ENCODE data around the gene ECE2. TPM values are rescaled to one million over a fixed set of nuclear protein-coding genes. Genes with fewer than 3 reads are reported as not detected.
A peak's percentile ranks its signal among the peaks of the same experiment; 100 is the strongest.

Gene ECE2
- total RNA-seq, 1 experiment from 2014 or later, result not detected

DNA sequence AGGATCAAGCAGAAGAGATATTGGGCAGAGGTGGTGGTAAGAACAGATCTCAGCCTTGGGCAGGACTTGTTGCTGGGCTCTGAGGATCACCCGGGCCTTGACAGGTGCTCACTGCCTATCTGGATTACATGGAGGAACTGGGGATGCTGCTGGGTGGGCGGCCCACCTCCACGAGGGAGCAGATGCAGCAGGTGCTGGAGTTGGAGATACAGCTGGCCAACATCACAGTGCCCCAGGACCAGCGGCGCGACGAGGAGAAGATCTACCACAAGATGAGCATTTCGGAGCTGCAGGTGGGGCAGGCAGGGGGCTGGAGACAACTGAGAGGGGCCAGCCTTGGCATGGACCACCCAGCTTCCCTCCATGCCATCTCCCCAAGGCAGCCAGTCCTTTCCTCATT, 7.9 kb downstream of the ECE2 start:
- Mint-ChIP-seq H3K4me3 (ENCODE audit: unreplicated experiment) (no peak overlapping the region), H3K27ac (ENCODE audit: low read depth, unreplicated experiment) (no peak overlapping the region), H3K4me1 (ENCODE audit: insufficient read depth, unreplicated experiment) (no peaks in the 10 kb centered on the region), H3K27me3 (ENCODE audit: insufficient read depth, unreplicated experiment) (peaks cover 19% of the 10 kb centered on the region), H3K36me3 (ENCODE audit: insufficient read depth, unreplicated experiment) (no peaks in the 10 kb centered on the region), H3K9me3 (ENCODE audit: unreplicated experiment) (no peaks in the 10 kb centered on the region)
- TF ChIP-seq, protein P1, sequence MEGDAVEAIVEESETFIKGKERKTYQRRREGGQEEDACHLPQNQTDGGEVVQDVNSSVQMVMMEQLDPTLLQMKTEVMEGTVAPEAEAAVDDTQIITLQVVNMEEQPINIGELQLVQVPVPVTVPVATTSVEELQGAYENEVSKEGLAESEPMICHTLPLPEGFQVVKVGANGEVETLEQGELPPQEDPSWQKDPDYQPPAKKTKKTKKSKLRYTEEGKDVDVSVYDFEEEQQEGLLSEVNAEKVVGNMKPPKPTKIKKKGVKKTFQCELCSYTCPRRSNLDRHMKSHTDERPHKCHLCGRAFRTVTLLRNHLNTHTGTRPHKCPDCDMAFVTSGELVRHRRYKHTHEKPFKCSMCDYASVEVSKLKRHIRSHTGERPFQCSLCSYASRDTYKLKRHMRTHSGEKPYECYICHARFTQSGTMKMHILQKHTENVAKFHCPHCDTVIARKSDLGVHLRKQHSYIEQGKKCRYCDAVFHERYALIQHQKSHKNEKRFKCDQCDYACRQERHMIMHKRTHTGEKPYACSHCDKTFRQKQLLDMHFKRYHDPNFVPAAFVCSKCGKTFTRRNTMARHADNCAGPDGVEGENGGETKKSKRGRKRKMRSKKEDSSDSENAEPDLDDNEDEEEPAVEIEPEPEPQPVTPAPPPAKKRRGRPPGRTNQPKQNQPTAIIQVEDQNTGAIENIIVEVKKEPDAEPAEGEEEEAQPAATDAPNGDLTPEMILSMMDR (IDR thresholded peaks at IDR 0.05; ENCODE audit: unreplicated experiment), result no peak
- intact Hi-C loops (cut with micrococcal nuclease), result loop anchor here (10.0 kb wide), 1 partner anchor 819 kb away; no protein-coding TSS in a partner anchor
- DNase-seq (ENCODE audit: unreplicated experiment), result no peak
- CTCF ChIA-PET, result interaction anchor here (0.7 kb wide), 1 partner anchor 138 kb away, joined by 3 read pairs; no protein-coding TSS in a partner anchor
- no TSS peak for BruUV-seq (replicated peaks)
- POLR2A ChIA-PET, result interaction anchor here (0.6 kb wide), 1 partner anchor 307 kb away, joined by 3 read pairs; no protein-coding TSS in a partner anchor

DNA sequence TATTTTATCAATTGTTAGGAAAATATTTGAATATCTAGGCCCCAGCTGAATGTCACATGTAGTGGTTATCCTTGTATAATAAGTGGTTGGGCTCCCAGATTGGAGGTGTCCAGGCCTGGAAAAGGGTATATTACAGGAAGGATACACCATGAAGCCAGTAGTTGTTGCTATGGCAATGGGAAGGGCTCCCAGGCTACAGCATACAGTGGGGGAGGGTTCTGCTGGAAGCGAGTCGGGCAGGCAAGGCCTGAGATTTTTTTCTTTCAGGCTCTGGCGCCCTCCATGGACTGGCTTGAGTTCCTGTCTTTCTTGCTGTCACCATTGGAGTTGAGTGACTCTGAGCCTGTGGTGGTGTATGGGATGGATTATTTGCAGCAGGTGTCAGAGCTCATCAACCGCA, 8.9 kb downstream of the ECE2 start:
- H3K9me3 Mint-ChIP-seq (ENCODE audit: unreplicated experiment), result no peaks in the 10 kb centered on the region
- TF ChIP-seq, protein P1 (IDR thresholded peaks at IDR 0.05; ENCODE audit: unreplicated experiment), result peak; percentile 42
- H3K27me3 Mint-ChIP-seq (ENCODE audit: insufficient read depth, unreplicated experiment), result peaks cover 14% of the 10 kb centered on the region
- no TSS peak for BruUV-seq (replicated peaks)
- intact Hi-C loops (cut with micrococcal nuclease), result loop anchor here (5.0 to 10.0 kb wide), 2 partner anchors 32 to 820 kb away; no protein-coding TSS in a partner anchor
- CTCF ChIA-PET, result interaction anchor here (0.6 to 1.3 kb wide), 3 partner anchors 18 to 340 kb away, joined by 3 to 4 read pairs (median 3); no protein-coding TSS in a partner anchor
- H3K4me3 Mint-ChIP-seq (ENCODE audit: unreplicated experiment), result no peak overlapping the region
- H3K4me1 Mint-ChIP-seq (ENCODE audit: insufficient read depth, unreplicated experiment), result no peaks in the 10 kb centered on the region
- peak; percentile 72 for DNase-seq (ENCODE audit: unreplicated experiment)
- POLR2A ChIA-PET, result no interaction called here
- H3K36me3 Mint-ChIP-seq (ENCODE audit: insufficient read depth, unreplicated experiment), result no peaks in the 10 kb centered on the region
- H3K27ac Mint-ChIP-seq (ENCODE audit: low read depth, unreplicated experiment), result no peak overlapping the region

DNA sequence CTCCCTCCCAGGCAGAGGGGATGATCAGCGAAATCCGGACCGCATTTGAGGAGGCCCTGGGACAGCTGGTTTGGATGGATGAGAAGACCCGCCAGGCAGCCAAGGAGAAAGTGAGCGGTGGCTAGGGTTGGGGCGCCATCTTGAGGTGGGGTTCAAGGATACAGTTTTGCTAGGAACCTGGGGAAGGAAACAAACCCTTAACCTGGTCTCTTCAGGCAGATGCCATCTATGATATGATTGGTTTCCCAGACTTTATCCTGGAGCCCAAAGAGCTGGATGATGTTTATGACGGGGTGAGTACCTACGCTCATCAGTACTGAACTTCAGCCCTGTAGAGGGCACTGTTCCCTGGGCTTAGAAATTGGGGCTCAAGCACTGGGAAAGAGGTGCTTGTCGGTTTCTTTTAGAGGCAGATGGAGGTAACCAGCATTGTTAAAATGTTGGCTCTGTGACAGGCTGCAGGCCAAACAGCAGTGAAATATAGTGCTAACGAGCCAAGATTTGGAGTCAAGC, 13.7 kb downstream of the ECE2 start:
- peak; percentile 73 for DNase-seq (ENCODE audit: unreplicated experiment)
- TF ChIP-seq, protein P1 (IDR thresholded peaks at IDR 0.05; ENCODE audit: unreplicated experiment), result peak; percentile 70
- Mint-ChIP-seq H3K27ac (ENCODE audit: low read depth, unreplicated experiment) (no peak overlapping the region), H3K9me3 (ENCODE audit: unreplicated experiment) (no peaks in the 10 kb centered on the region), H3K4me1 (ENCODE audit: insufficient read depth, unreplicated experiment) (no peaks in the 10 kb centered on the region), H3K36me3 (ENCODE audit: insufficient read depth, unreplicated experiment) (no peaks in the 10 kb centered on the region), H3K27me3 (ENCODE audit: insufficient read depth, unreplicated experiment) (peaks cover 14% of the 10 kb centered on the region), H3K4me3 (ENCODE audit: unreplicated experiment) (no peak overlapping the region)
- intact Hi-C loops (cut with micrococcal nuclease), result loop anchor here (1.0 to 10.0 kb wide), 4 partner anchors 37 to 825 kb away; no protein-coding TSS in a partner anchor
- BruUV-seq (replicated peaks), result no TSS peak
- CTCF ChIA-PET, result interaction anchor here (0.5 to 2.2 kb wide), 19 partner anchors 10 to 405 kb away, joined by 3 to 6 read pairs (median 3); partner anchors contain the start of genes PARL and PSMD2
- POLR2A ChIA-PET, result no interaction called here

DNA sequence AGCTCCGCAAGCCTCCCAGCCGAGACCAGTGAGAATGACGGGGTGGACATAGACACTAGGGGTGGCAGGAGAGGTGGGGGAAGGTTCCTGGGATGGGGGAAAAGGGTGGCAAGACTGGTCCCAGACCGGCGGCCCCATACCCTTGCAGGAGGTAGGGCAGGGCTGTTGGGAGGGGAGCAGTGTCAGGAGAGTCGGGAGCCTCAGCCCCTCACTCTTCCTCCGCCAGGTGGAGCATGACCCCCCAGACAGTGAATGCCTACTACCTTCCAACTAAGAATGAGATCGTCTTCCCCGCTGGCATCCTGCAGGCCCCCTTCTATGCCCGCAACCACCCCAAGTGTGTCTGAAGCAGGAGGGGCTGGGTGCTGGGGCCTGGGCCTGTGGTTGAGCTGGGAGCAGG, 14.5 kb downstream of the ECE2 start:
- BruUV-seq (replicated peaks), result no TSS peak
- no peak for DNase-seq (ENCODE audit: unreplicated experiment)
- H3K9me3 Mint-ChIP-seq (ENCODE audit: unreplicated experiment), result no peaks in the 10 kb centered on the region

More for the DNA sequence above, 14.5 kb downstream of the ECE2 start:
- no peak overlapping the region for H3K4me3 Mint-ChIP-seq (ENCODE audit: unreplicated experiment)
- ChIA-PET CTCF (interaction anchor here (0.7 to 2.2 kb wide), 5 partner anchors 11 to 397 kb away, joined by 3 to 6 read pairs (median 3); no protein-coding TSS in a partner anchor), POLR2A (no interaction called here)
- intact Hi-C loops (cut with micrococcal nuclease), result no loop called here
- no peak overlapping the region for H3K27ac Mint-ChIP-seq (ENCODE audit: low read depth, unreplicated experiment)
- TF ChIP-seq, protein P1 (IDR thresholded peaks at IDR 0.05; ENCODE audit: unreplicated experiment), result no peak
- no peaks in the 10 kb centered on the region for H3K36me3 Mint-ChIP-seq (ENCODE audit: insufficient read depth, unreplicated experiment)
- H3K27me3 Mint-ChIP-seq (ENCODE audit: insufficient read depth, unreplicated experiment), result peaks cover 14% of the 10 kb centered on the region
- H3K4me1 Mint-ChIP-seq (ENCODE audit: insufficient read depth, unreplicated experiment), result no peaks in the 10 kb centered on the region
